ENCODE measurements around the gene CHRNB1. TPM values are rescaled to one million over a fixed set of nuclear protein-coding genes. Genes with fewer than 3 reads are reported as not detected.
A peak's percentile ranks its signal among the peaks of the same experiment; 100 is the strongest.

Gene CHRNB1
- total RNA-seq, 1 donor from 2014 or later = 5.9 TPM

DNA sequence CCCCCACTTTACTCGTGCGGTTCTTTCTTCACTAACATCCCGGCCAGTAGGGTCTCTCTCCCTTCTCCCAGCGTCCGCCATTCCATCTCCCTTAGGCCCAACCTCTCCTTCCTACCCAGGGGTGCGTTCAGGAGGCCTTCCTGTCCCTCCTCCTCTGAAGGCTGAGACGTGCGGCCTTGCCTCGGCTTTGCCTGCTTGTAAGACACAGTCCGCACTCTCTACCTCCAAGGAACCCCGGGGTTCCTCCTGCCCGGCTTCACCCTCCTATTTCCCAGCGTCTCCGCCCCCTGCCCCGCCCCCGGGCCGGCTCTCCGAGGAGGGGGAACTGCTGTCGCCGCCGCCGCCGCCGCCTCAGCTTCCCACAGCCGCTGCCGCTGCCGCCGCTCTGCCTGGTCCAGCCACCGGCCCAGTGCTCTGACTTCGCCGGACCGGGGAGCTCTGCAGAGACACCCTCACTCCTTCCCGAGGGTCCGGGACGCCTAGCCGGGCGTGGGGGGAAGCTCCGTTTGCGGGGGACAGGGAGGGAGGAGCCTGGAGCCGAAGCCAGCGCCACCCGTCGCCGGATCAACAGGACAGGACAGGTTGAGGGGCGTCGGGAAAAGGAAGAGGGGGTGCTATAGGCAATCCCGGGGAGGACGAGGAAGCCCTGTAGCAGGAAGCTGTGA is 6.8 kb upstream of the CHRNB1 start:
- ChIA-PET CTCF (interaction anchor here (1.2 to 2.7 kb wide), 3 partner anchors 42 to 56 kb away, joined by 3 to 10 read pairs (median 7); partner anchors contain the start of gene ZBTB4), POLR2A (interaction anchor here (0.7 to 3.9 kb wide), 9 partner anchors 9 to 249 kb away, joined by 3 to 45 read pairs (median 6); partner anchors contain the start of genes MPDU1, NEURL4, POLR2A and SLC35G6)
- peaks cover 4% of the 10 kb centered on the region for H3K36me3 Mint-ChIP-seq (ENCODE audit: low read depth)
- H3K9me3 Mint-ChIP-seq = no peaks in the 10 kb centered on the region
- H3K27me3 Mint-ChIP-seq = peaks cover 31% of the 10 kb centered on the region
- ATAC-seq (ENCODE audit: low read depth) (no peak), DNase-seq (peak; percentile 64)
- intact Hi-C loops (cut with micrococcal nuclease) = loop anchor here (1.0 to 5.0 kb wide), 3 partner anchors 82 to 391 kb away; no protein-coding TSS in a partner anchor
- no peak for TF ChIP-seq CTCF (IDR thresholded peaks at IDR 0.05)
- H3K4me3 Mint-ChIP-seq = peak overlapping the region; percentile 58
- peaks cover 52% of the 10 kb centered on the region for H3K4me1 Mint-ChIP-seq
- H3K27ac Mint-ChIP-seq = no peak overlapping the region

GRCh38 chr17:7438656-7439460 is 6.0 kb upstream of the CHRNB1 start:
- Mint-ChIP-seq H3K4me3 (peak overlapping the region; percentile 58), H3K4me1 (peaks cover 52% of the 10 kb centered on the region), H3K36me3 (ENCODE audit: low read depth) (peaks cover 4% of the 10 kb centered on the region), H3K9me3 (no peaks in the 10 kb centered on the region), H3K27ac (no peak overlapping the region), H3K27me3 (peaks cover 39% of the 10 kb centered on the region)
- DNase-seq (no peak), ATAC-seq (ENCODE audit: low read depth) (no peak)
- ChIA-PET CTCF (interaction anchor here (1.1 kb wide), 1 partner anchor 83 kb away, joined by 3 read pairs; no protein-coding TSS in a partner anchor), POLR2A (interaction anchor here (0.7 to 3.9 kb wide), 9 partner anchors 16 to 145 kb away, joined by 3 to 42 read pairs (median 6); partner anchors contain the start of genes MPDU1, NEURL4, POLR2A and SLC35G6)
- TF ChIP-seq CTCF (IDR thresholded peaks at IDR 0.05) = no peak
- intact Hi-C loops (cut with micrococcal nuclease) = loop anchor here (5.0 kb wide), 2 partner anchors 227 to 392 kb away; no protein-coding TSS in a partner anchor

GRCh38 chr17:7439462-7440112 is 5.3 kb upstream of the CHRNB1 start, which contains the start of gene FGF11:
FGF11 (plus strand) TSS chr17:7439512; CDS start chr17:7439621, 109 bp downstream.
- DNase-seq = peak; percentile 28
- Mint-ChIP-seq H3K4me1 (peaks cover 56% of the 10 kb centered on the region), H3K27ac (no peak within 1 kb of the TSS), H3K4me3 (peak within 1 kb of the TSS; percentile 75), H3K36me3 (ENCODE audit: low read depth) (peaks cover 4% of the 10 kb centered on the region), H3K27me3 (peaks cover 44% of the 10 kb centered on the region), H3K9me3 (no peaks in the 10 kb centered on the region)
- no peak for ATAC-seq (ENCODE audit: low read depth)
- intact Hi-C loops (cut with micrococcal nuclease) = loop anchor here (5.0 kb wide), 2 partner anchors 227 to 392 kb away; no protein-coding TSS in a partner anchor
- no peak for TF ChIP-seq CTCF (IDR thresholded peaks at IDR 0.05)
- CTCF ChIA-PET = interaction anchor here (1.1 kb wide), 1 partner anchor 84 kb away, joined by 3 read pairs; no protein-coding TSS in a partner anchor
- POLR2A ChIA-PET = interaction anchor here (0.7 to 3.3 kb wide), 7 partner anchors 35 to 124 kb away, joined by 3 to 30 read pairs (median 4); partner anchors contain the start of genes POLR2A, TMEM256 and TMEM95

GRCh38 chr17:7440113-7440833 is 4.6 kb upstream of the CHRNB1 start:
- peaks cover 58% of the 10 kb centered on the region for H3K4me1 Mint-ChIP-seq
- no peak for TF ChIP-seq CTCF (IDR thresholded peaks at IDR 0.05)
- ChIA-PET POLR2A (interaction anchor here (0.6 to 3.3 kb wide), 12 partner anchors 35 to 395 kb away, joined by 3 to 30 read pairs (median 4); partner anchors contain the start of genes POLR2A, TMEM256 and TMEM95), CTCF (interaction anchor here (1.1 kb wide), 1 partner anchor 84 kb away, joined by 3 read pairs; no protein-coding TSS in a partner anchor)
- H3K4me3 Mint-ChIP-seq = peak overlapping the region; percentile 75
- H3K27me3 Mint-ChIP-seq = peaks cover 47% of the 10 kb centered on the region
- DNase-seq (peak; percentile 35), ATAC-seq (ENCODE audit: low read depth) (no peak)
- intact Hi-C loops (cut with micrococcal nuclease) = no loop called here
- H3K27ac Mint-ChIP-seq = no peak overlapping the region
- H3K36me3 Mint-ChIP-seq (ENCODE audit: low read depth) = peaks cover 4% of the 10 kb centered on the region
- no peaks in the 10 kb centered on the region for H3K9me3 Mint-ChIP-seq
